Activated naive CD8-positive, alpha-beta T cell (primary cell): ENCODE measurements around the gene ATP9B.

Source experiments
- H3K27ac Mint-ChIP-seq: one replicate; pipeline ENCODE4 v1.8.0; 2021; ENCODE audit warnings: mixed read lengths
- H3K27me3 Mint-ChIP-seq: one replicate; pipeline ENCODE4 v1.8.0; 2021; ENCODE audit warnings: mixed read lengths
- H3K36me3 Mint-ChIP-seq: one replicate; pipeline ENCODE4 v1.8.0; 2021; ENCODE audit warnings: mixed read lengths
- H3K4me1 Mint-ChIP-seq: one replicate; pipeline ENCODE4 v1.8.0; 2021; ENCODE audit warnings: low read depth, mixed read lengths
- H3K4me3 Mint-ChIP-seq: one replicate; pipeline ENCODE4 v1.8.0; 2021; ENCODE audit warnings: mild to moderate bottlenecking, mixed read lengths
- H3K9me3 Mint-ChIP-seq: one replicate; pipeline ENCODE4 v1.8.0; 2021; ENCODE audit warnings: low read depth, mixed read lengths

ATP9B gene

DNA sequence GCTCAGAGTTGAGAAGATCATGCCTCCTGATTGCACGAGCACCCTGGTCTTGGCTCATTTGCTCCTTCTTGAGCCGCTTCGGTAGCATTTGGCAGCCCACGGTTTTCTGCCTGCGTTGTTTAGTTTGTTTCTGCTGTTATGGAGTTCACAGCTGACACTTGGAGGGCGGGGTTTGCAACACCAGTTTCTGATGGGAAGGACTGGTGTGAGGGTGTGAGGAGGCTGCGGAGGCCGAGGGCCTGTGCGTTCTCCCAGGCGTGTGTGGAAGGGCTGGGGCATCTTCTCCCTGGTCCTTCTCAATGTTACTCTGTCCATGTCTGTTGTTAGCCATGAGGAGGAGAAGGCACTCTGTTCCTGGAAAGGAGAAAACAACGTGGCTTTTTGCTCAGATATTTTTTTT, 349.4 kb downstream of the ATP9B start:
- no peak overlapping the region for H3K27ac Mint-ChIP-seq
- H3K4me1 Mint-ChIP-seq = peaks cover 35% of the 10 kb centered on the region
- H3K4me3 Mint-ChIP-seq = no peak overlapping the region
- no peaks in the 10 kb centered on the region for H3K27me3 Mint-ChIP-seq
- H3K9me3 Mint-ChIP-seq = no peaks in the 10 kb centered on the region
- peaks cover 4% of the 10 kb centered on the region for H3K36me3 Mint-ChIP-seq

DNA sequence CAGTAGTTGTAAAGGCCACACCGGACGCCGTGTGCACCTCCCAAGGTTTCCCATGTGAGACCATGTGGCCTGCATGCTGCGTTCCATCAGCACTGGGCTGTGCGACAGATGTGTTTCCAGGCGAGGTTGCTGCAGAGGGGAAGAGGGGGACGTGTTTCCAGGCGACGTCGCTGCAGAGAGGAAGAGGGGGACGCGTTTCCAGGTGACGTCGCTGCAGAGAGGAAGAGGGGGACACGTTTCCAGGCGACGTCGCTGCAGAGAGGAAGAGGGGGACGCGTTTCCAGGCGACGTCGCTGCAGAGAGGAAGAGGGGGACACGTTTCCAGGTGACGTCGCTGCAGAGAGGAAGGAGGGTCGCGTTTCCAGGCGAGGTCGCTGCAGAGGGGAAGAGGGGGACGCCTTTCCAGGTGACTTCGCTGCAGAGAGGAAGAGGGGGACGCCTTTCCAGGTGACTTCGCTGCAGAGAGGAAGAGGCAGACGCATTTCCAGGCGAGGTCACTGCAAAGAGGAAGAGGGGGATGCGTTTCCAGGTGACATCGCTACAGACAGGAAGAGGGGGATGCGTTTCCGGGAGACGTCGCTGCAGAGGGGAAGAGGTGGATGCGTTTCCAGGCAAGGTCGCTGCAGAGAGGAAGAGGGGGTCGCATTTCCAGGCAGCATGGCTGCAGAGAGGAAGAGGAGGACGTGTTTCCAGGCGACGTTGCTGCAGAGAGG, 351.0 kb downstream of the ATP9B start:
- peak overlapping the region; percentile 41 for H3K27ac Mint-ChIP-seq
- H3K4me3 Mint-ChIP-seq = no peak overlapping the region
- peaks cover 33% of the 10 kb centered on the region for H3K4me1 Mint-ChIP-seq
- H3K9me3 Mint-ChIP-seq = no peaks in the 10 kb centered on the region
- H3K27me3 Mint-ChIP-seq = no peaks in the 10 kb centered on the region
- peaks cover 4% of the 10 kb centered on the region for H3K36me3 Mint-ChIP-seq

DNA sequence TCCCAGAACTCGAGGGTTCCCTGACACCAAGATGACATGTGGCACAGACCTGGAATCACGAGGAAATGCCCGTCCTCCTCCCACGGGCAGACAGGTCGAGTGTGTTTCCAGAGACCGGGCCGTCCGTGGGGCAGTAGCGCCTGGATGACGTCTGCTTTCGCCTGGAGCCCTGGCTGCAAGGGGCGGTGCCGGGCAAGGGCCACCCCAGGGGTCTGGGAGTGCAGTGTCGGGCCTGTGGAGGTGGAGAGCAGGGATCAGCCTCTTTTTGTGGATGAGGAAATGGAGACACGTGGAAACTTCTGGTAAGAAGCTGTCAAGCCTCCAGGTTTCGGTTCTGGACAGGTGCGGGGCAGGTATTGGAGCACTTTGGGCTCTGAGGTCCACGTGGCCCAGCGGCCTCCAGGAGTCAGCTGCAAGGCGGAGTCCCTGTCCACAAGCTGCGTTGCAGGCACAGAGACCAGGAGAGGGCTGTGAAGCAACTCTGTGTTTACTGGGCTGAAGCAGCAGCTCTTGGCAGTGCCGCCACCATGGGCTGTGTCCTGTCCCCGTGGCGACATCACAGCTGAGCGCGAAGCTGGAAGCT, 352.2 kb downstream of the ATP9B start:
- peaks cover 34% of the 10 kb centered on the region for H3K4me1 Mint-ChIP-seq

DNA sequence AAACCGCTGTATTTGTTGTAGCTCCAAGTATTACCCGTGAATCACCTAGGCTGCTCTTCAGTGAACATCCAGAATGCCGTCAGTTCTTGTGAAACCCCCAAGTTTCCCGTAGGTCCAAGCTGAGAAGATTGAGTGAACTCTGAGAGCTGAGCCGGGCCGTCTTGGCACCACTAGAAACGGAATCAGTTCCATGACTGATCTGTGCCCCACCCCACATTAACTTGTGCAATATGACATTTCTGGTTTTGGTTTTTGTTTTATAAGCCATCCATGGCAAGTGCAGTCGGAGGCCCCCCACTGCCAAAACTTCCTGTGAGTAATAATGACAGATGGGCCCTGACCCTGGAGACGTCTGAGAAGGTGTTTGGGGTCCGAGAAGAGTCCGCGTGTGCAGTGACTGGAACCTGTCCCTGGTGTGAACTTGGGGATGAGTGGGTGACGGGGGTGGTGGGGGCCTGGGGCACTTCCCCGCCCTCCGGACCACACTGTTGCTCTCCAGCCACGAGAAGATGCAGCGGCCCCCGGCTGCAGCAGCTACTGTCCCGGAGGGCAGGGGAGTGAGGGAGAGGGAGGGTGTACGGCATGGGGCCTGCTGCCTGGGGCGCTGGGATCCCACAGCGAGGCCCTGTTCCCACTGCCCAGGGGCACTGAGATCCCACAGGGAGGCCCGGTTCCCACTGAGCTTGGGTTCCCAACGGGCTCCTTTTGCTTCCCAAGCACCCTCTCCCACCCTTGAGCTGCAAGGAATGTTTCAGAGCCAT, 353.0 kb downstream of the ATP9B start:
- Mint-ChIP-seq H3K27me3 (no peaks in the 10 kb centered on the region), H3K9me3 (no peaks in the 10 kb centered on the region), H3K4me1 (peaks cover 30% of the 10 kb centered on the region), H3K36me3 (peaks cover 4% of the 10 kb centered on the region), H3K4me3 (no peak overlapping the region), H3K27ac (peak overlapping the region; percentile 22)

More for the DNA sequence above, 352.2 kb downstream of the ATP9B start:
- Mint-ChIP-seq H3K9me3 (no peaks in the 10 kb centered on the region), H3K4me3 (no peak overlapping the region), H3K36me3 (peaks cover 4% of the 10 kb centered on the region), H3K27ac (no peak overlapping the region), H3K27me3 (no peaks in the 10 kb centered on the region)

DNA sequence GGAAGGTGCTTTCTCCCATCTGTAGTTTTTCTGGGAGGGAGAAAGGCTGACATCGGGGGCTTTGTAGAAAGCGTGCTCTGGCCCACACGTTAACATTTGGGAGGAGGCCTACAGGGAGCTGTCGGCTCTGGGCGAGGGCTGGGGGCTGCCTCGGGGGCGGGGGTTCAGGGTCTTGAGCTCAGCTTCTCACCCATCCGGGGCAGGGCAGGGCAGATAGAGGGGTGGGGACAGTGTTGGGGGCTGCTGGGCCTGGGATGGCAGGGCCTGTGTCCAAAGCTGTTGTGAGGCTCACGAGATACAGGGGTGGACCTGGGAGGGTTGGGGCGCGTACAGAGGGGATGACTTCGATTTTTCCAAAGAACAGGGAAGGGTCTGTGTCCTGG, 353.6 kb downstream of the ATP9B start:
- Mint-ChIP-seq H3K4me3 (no peak overlapping the region), H3K9me3 (no peaks in the 10 kb centered on the region), H3K27me3 (no peaks in the 10 kb centered on the region), H3K27ac (no peak overlapping the region), H3K36me3 (peaks cover 4% of the 10 kb centered on the region), H3K4me1 (peaks cover 30% of the 10 kb centered on the region)

DNA sequence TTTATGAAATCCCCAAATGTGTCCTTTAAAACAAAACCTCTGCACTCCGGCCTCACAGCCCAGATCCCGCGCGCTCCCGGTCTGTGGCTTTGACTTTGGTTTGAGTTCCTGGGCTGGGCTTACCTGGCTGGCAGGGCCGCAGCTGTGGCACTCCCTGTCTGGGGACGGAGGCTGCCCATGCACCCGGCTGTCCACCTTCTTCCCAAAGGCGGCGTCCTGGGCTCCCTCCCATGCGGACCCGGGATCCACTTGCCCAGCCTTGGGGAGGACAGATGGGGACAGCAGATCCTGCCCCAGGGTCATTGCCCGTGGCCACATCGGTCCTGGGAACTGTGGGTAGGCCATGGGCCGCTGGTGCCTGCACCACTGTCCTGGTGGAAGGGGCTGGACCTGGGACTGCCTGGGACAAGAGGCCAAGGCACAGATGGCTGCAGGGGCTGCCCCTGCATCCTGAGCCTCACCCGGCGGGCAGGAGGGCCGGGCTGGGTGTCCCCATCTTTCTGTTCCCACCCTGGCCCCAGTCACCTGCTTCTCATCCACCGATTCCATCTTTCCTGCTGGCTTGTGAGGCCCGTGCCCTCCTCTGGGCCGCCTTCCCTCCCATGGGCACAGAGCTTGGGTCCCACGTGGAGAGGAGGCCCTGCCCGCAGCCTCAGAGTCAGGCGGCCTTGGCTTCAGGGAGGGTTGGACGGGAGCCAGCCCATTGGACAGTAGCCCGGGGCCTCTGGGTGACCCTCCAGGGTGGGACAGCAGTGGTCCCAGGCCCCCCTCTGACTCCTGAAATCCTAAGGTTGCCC, 354.2 kb downstream of the ATP9B start:
- H3K9me3 Mint-ChIP-seq = no peaks in the 10 kb centered on the region
- no peak overlapping the region for H3K4me3 Mint-ChIP-seq
- H3K27me3 Mint-ChIP-seq = no peaks in the 10 kb centered on the region
- H3K36me3 Mint-ChIP-seq = peaks cover 4% of the 10 kb centered on the region
- peaks cover 33% of the 10 kb centered on the region for H3K4me1 Mint-ChIP-seq
- H3K27ac Mint-ChIP-seq = no peak overlapping the region

DNA sequence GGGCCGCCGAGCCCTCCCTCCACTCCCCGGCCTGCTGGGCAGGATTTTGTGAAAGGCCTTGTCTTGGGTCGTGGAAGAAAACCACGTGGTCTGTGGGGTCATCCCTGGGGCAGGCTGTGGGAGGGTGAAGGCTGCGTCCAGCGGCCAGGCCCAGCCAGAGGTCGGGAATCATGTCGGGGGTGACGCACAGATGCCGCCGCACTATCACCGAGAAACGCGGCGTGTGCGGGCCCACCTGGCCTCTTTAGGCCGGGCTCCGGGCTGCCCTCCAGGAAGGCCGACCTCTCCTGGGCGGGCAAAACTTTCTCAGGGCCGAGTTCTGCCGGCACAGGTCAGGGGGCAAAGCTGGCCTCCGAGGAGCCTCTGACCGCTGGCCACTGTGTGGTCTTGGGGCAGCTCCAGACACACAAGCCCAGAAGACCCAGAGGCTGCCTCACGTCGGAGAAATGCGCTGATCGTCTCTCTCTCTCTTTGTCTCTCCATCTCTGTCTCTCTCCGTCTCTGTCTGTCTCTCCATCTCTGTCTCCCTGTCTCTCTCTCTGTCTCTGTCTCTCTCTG, 354.9 kb downstream of the ATP9B start:
- H3K4me3 Mint-ChIP-seq = no peak overlapping the region
- peaks cover 34% of the 10 kb centered on the region for H3K4me1 Mint-ChIP-seq
- H3K27ac Mint-ChIP-seq = peak overlapping the region; percentile 70
- H3K36me3 Mint-ChIP-seq = peaks cover 4% of the 10 kb centered on the region
- H3K9me3 Mint-ChIP-seq = no peaks in the 10 kb centered on the region
- H3K27me3 Mint-ChIP-seq = no peaks in the 10 kb centered on the region

DNA sequence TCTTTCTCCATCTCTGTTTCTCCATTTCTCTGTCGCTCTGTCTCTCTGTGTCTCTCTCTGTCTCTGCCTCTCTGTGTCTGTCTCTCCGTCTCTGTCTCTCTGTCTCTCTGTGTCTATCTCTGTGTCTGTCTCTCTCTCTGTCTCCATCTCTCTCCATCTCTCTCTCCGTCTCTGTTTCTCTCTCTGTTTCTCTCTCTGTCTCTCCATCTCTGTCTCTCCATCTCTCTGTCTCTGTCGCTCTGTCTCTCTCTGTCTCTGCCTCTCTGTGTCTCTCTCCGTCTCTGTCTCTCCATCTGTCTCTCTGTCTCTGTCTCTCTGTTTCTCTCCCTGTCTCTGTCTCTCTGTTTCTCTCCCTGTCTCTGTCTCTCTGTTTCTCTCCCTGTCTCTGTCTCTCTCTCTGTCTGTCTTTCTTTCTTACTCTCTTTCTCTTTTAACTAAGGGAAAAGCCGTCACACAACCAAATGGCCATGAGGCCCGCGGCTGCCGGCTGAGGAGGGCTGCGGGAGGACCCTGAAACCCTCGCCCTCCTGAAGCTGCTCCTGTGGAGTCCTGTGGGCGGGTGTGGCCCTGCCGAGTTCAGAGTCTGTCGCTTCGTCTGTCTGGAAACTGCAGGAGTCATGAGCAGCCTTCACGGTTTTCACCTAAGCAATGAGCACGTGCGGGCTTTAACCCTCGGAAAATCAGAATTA, 355.8 kb downstream of the ATP9B start:
- Mint-ChIP-seq H3K4me1 (peaks cover 38% of the 10 kb centered on the region), H3K4me3 (no peak overlapping the region), H3K9me3 (no peaks in the 10 kb centered on the region), H3K36me3 (peaks cover 2% of the 10 kb centered on the region), H3K27ac (peak overlapping the region; percentile 70), H3K27me3 (no peaks in the 10 kb centered on the region)

DNA sequence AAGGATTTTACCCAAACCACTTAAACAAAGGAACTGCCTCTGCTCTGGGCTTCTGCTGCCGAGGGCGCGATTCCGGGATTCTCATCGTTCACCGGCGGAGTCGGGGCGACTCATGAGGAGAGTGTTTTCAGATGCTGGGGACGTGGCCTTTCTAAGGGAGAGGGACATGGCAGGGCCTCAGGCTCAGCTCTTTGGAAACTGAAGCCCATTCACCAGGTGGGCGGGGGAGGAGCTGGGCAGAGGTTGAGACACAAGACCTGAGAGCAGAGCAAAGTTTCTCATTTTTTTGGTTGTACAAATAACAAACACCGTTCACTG, 356.3 kb downstream of the ATP9B start:
- no peaks in the 10 kb centered on the region for H3K27me3 Mint-ChIP-seq
- H3K4me3 Mint-ChIP-seq = no peak overlapping the region
- H3K9me3 Mint-ChIP-seq = no peaks in the 10 kb centered on the region
- peaks cover 2% of the 10 kb centered on the region for H3K36me3 Mint-ChIP-seq
- peaks cover 33% of the 10 kb centered on the region for H3K4me1 Mint-ChIP-seq
- no peak overlapping the region for H3K27ac Mint-ChIP-seq

DNA sequence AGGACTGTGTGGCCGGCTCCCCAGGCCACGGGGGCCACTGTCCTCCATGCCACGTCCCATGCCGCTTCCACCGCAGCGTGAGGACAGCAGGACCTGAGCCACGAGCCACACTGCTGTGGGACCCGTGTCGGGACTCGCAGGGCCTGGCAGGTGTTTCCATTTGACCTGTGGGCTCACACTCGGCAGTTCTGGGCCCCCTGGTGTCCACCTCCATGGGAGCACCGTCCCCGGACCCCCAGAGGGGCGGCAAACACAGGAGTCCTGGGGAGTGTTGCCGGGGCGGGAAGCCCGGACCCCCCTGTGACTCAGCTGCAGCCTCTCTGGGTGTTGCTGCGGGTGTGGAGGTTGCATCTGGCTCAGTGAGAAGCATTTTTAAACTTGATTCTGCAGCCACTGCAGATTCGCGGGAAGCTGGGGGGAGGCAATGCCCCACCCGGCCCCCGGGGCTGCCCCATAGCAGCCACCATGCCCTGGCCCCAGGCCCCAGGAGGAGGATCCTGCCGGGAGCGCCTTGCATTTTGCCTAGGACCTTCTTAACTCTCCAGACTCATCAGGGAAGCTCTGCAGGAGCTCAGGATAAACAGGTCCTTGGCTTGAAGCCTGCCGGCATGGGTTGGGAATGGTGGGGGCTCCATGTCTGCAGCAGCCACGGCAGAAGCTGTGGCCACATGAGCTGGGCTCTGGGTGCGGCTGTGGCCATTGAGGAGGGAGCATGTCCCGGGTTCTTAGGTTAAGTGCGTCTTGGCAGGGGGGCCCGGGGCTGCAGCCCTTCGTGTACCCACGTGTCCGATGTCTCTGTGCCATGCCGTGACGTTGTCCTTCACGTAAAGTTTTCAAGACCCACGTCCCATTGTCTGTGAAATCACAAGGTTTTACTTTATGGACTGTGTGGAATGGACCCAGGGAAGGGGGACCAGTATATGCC, 357.4 kb downstream of the ATP9B start:
- Mint-ChIP-seq H3K9me3 (no peaks in the 10 kb centered on the region), H3K4me3 (no peak overlapping the region), H3K4me1 (peaks cover 36% of the 10 kb centered on the region), H3K27ac (no peak overlapping the region), H3K27me3 (no peaks in the 10 kb centered on the region), H3K36me3 (peaks cover 2% of the 10 kb centered on the region)

DNA sequence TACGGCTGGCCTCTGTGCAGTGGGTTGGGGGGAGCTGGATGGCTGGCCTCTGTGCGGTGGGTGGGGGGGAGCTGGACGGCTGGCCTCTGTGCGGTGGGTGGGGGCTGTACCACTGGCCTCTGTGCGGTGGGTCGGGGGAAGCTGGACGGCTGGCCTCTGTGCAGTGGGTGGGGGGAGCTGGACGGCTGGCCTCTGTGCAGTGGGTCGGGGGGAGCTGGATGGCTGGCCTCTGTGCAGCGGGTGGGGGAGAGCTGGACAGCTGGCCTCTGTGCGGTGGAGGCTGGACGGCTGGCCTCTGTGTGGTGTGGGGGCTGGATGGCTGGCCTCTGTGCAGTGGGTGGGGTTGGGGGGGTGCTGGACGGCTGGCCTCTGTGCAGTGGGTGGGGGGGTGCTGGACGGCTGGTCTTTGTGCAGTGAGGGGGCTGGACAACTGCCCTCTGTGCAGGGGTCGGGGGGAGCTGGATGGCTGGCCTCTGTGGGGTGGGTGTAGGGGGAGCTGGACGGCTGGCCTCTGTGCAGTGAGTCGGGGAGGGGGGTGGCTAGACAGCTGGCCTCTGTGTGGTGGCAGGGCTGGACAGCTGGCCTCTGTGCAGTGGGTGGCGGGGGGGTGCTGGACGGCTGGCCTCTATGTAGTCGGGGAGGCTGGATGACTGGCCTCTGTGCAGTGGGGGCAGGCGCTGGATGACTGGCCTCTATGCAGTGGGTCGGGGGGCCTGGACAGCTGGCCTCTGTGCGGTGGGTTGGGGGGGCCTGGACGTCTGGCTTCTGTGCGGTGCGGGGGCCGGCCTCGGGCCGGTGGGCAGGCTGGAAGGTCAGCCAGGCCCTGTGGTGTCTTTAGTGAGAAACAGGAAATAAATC, 358.4 kb downstream of the ATP9B start:
- no peaks in the 10 kb centered on the region for H3K9me3 Mint-ChIP-seq
- no peaks in the 10 kb centered on the region for H3K27me3 Mint-ChIP-seq
- H3K27ac Mint-ChIP-seq = no peak overlapping the region
- H3K4me3 Mint-ChIP-seq = no peak overlapping the region
- peaks cover 32% of the 10 kb centered on the region for H3K4me1 Mint-ChIP-seq
- no peaks in the 10 kb centered on the region for H3K36me3 Mint-ChIP-seq
